ENCODE measurements around the gene TMEM72. TPM values are rescaled to one million over a fixed set of nuclear protein-coding genes. Genes with fewer than 3 reads are reported as not detected.

Gene TMEM72
- polyA plus RNA-seq (1.4 TPM in 2 replicates), polyA minus RNA-seq (0.24 and 0.58 TPM in 2 replicates)

- no peaks in the 10 kb centered on the region for H3K79me2 ChIP-seq (replicated peaks; ENCODE audit: insufficient read depth, low read length)
- H3K9me3 ChIP-seq (ENCODE audit: low read length): no peaks in the 10 kb centered on the region
- no peak within 1 kb of the TSS for H2AFZ ChIP-seq (ENCODE audit: low read depth, low read length)
- no peaks in the 10 kb centered on the region for H4K20me1 ChIP-seq (ENCODE audit: insufficient read depth)
- H3K36me3 ChIP-seq (ENCODE audit: insufficient read depth, low read length): no peaks in the 10 kb centered on the region
- H3K4me3 ChIP-seq (ENCODE audit: low read length): no peak within 1 kb of the TSS
- H3K27me3 ChIP-seq (ENCODE audit: insufficient read depth, low read depth, low read length): no peaks in the 10 kb centered on the region
- no peak within 1 kb of the TSS for H3K9ac ChIP-seq (ENCODE audit: low read length)
- no peaks in the 10 kb centered on the region for H3F3A ChIP-seq (ENCODE audit: insufficient read depth, low read length, poor library complexity, severe bottlenecking)
- H3K9me2 ChIP-seq (ENCODE audit: insufficient read depth, low read length): no peaks in the 10 kb centered on the region
- TF ChIP-seq REST (IDR thresholded peaks at IDR 0.05; ENCODE audit: borderline replicate concordance): no peak
- no peak for TF ChIP-seq EP300 (conservative IDR thresholded peaks at IDR 0.05; ENCODE audit: poor library complexity, severe bottlenecking)
- no peak for TF ChIP-seq EZH2 (IDR thresholded peaks at IDR 0.05; ENCODE audit: borderline replicate concordance, insufficient read depth, low read length, poor library complexity, severe bottlenecking)
- TF ChIP-seq TAF1 (IDR thresholded peaks at IDR 0.05; ENCODE audit: low read depth): no peak
- TF ChIP-seq POLR2AphosphoS5 (IDR thresholded peaks at IDR 0.05): no peak
- no peak within 1 kb of the TSS for H3K4me2 ChIP-seq (ENCODE audit: low read length)
- H3K27ac ChIP-seq (ENCODE audit: low read length): no peak within 1 kb of the TSS
Observed at GRCh38 chr10:44911081-44911540, at the start of gene TMEM72. TMEM72 (plus strand) TSS chr10:44911337; CDS start chr10:44911513, 176 bp downstream.

- no peak overlapping the region for H3K9ac ChIP-seq (ENCODE audit: low read length)
- H4K20me1 ChIP-seq (ENCODE audit: insufficient read depth): no peaks in the 10 kb centered on the region
- no peak overlapping the region for H2AFZ ChIP-seq (ENCODE audit: low read depth, low read length)
- no peaks in the 10 kb centered on the region for H3K79me2 ChIP-seq (replicated peaks; ENCODE audit: insufficient read depth, low read length)
- H3F3A ChIP-seq (ENCODE audit: insufficient read depth, low read length, poor library complexity, severe bottlenecking): no peaks in the 10 kb centered on the region
- H3K36me3 ChIP-seq (ENCODE audit: insufficient read depth, low read length): no peaks in the 10 kb centered on the region
- no peak overlapping the region for H3K4me3 ChIP-seq (ENCODE audit: low read length)
- H3K9me3 ChIP-seq (ENCODE audit: low read length): no peaks in the 10 kb centered on the region
- no peak overlapping the region for H3K27ac ChIP-seq (ENCODE audit: low read length)
- no peaks in the 10 kb centered on the region for H3K27me3 ChIP-seq (ENCODE audit: insufficient read depth, low read depth, low read length)
- no peak for TF ChIP-seq SMC3 (conservative IDR thresholded peaks at IDR 0.05; ENCODE audit: poor library complexity)
- no peak for TF ChIP-seq CTCF (IDR thresholded peaks at IDR 0.05; ENCODE audit: poor library complexity, severe bottlenecking)
- TF ChIP-seq EZH2 (IDR thresholded peaks at IDR 0.05; ENCODE audit: borderline replicate concordance, insufficient read depth, low read length, poor library complexity, severe bottlenecking): no peak
- TF ChIP-seq POLR2AphosphoS5 (IDR thresholded peaks at IDR 0.05): no peak
- no peak for TF ChIP-seq MXI1 (conservative IDR thresholded peaks at IDR 0.05; ENCODE audit: poor library complexity, severe bottlenecking)
- TF ChIP-seq REST (IDR thresholded peaks at IDR 0.05; ENCODE audit: borderline replicate concordance): no peak
- no peak for TF ChIP-seq RAD21 (conservative IDR thresholded peaks at IDR 0.05)
- no peak for TF ChIP-seq TAF1 (IDR thresholded peaks at IDR 0.05; ENCODE audit: low read depth)
- no peak for TF ChIP-seq EP300 (conservative IDR thresholded peaks at IDR 0.05; ENCODE audit: poor library complexity, severe bottlenecking)
- H3K9me2 ChIP-seq (ENCODE audit: insufficient read depth, low read length): no peaks in the 10 kb centered on the region
- no peak overlapping the region for H3K4me2 ChIP-seq (ENCODE audit: low read length)
Observed at GRCh38 chr10:44862006-44862751, 49.0 kb upstream of the TMEM72 start.

Measured in neural cell (in vitro differentiated cells).